Measurements from ENCODE around the gene KIAA1958. TPM values are rescaled to one million over a fixed set of nuclear protein-coding genes. Genes with fewer than 3 reads are reported as not detected.

KIAA1958 gene
- polyA plus RNA-seq, 3 donors = 1.9 to 4.2 (median 1.9) TPM

DNA sequence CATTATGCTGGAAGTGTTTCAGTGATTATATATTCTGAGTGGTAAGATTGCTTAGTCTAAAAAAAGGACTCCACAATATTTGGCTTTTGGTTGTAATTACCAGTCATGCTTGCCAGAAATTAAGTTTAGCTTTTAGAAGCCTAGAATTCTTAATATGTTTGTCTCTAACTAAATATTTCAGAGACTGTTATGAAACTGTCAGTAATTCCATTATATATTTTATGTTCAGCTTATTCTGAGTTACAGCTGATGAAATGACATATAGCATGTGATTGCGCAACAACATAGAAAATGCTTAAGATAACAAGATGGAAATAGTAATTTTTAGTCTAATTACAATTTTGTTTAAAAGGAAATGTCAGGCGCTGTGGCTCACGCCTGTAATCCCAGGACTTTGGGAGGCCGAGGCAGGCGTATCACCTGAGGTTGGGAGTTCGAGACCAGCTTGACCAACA is 44.2 kb downstream of the KIAA1958 start:
- H3K27me3 Mint-ChIP-seq (ENCODE audit: low read depth in 3 of 3) = no peaks in the 10 kb centered on the region
- no peaks in the 10 kb centered on the region for H4K20me1 ChIP-seq (ENCODE audit: insufficient read depth, low read length)
- H3K27ac Mint-ChIP-seq = no peak overlapping the region
- no peak overlapping the region for H2AFZ ChIP-seq (ENCODE audit: insufficient read depth, low read depth, low read length, poor library complexity, severe bottlenecking)
- H3K4me1 Mint-ChIP-seq = peaks cover 23% of the 10 kb centered on the region
- peaks cover 0 to 3% of the 10 kb centered on the region in 2 donors for H3K9me3 ChIP-seq (replicated peaks in 1 of 2; ENCODE audit: control insufficient read depth in 1 of 2, insufficient read depth in 1 of 2, low read length in 2 of 2)
- H3K9me3 Mint-ChIP-seq = peaks cover 0 to 3% (median 2%) of the 10 kb centered on the region in 7 donors
- intact Hi-C loops (cut with micrococcal nuclease) = no loop called here
- H3K27ac ChIP-seq (ENCODE audit: low read depth in 1 of 2, low read length in 2 of 2) = no peak overlapping the region
- no peak overlapping the region for H3K4me3 ChIP-seq (replicated peaks in 1 of 3; ENCODE audit: low read depth in 2 of 3, low read length in 3 of 3)
- H3K36me3 Mint-ChIP-seq = peaks cover 2 to 3% of the 10 kb centered on the region in 2 donors
- peaks cover 13% of the 10 kb centered on the region for H3K79me2 ChIP-seq (ENCODE audit: insufficient read depth, low read length)
- H3K4me3 Mint-ChIP-seq = no peak overlapping the region
- H3K9ac ChIP-seq (ENCODE audit: insufficient read depth, low read length, poor library complexity, severe bottlenecking) = no peak overlapping the region
- H3K27me3 ChIP-seq (ENCODE audit: control insufficient read depth in 2 of 2, insufficient read depth in 2 of 2, low read length in 2 of 2) = no peaks in the 10 kb centered on the region
- no peaks in the 10 kb centered on the region for H3K36me3 ChIP-seq (replicated peaks in 1 of 2; ENCODE audit: control insufficient read depth in 1 of 2, insufficient read depth in 2 of 2, low read length in 2 of 2)
- peaks cover 5% of the 10 kb centered on the region in 2 donors for H3K4me1 ChIP-seq (ENCODE audit: control insufficient read depth in 1 of 2, insufficient read depth in 2 of 2, low read length in 2 of 2)
- no peak for DNase-seq
- TF ChIP-seq, protein P1, sequence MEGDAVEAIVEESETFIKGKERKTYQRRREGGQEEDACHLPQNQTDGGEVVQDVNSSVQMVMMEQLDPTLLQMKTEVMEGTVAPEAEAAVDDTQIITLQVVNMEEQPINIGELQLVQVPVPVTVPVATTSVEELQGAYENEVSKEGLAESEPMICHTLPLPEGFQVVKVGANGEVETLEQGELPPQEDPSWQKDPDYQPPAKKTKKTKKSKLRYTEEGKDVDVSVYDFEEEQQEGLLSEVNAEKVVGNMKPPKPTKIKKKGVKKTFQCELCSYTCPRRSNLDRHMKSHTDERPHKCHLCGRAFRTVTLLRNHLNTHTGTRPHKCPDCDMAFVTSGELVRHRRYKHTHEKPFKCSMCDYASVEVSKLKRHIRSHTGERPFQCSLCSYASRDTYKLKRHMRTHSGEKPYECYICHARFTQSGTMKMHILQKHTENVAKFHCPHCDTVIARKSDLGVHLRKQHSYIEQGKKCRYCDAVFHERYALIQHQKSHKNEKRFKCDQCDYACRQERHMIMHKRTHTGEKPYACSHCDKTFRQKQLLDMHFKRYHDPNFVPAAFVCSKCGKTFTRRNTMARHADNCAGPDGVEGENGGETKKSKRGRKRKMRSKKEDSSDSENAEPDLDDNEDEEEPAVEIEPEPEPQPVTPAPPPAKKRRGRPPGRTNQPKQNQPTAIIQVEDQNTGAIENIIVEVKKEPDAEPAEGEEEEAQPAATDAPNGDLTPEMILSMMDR (IDR thresholded peaks at IDR 0.05) = no peak
- no peak overlapping the region for H3K4me2 ChIP-seq (replicated peaks; ENCODE audit: extremely low read depth, low read length, poor library complexity, severe bottlenecking)
- no CpG with 5 or more reads among the region's 6 CpGs for WGBS (ENCODE audit: insufficient coverage)

DNA sequence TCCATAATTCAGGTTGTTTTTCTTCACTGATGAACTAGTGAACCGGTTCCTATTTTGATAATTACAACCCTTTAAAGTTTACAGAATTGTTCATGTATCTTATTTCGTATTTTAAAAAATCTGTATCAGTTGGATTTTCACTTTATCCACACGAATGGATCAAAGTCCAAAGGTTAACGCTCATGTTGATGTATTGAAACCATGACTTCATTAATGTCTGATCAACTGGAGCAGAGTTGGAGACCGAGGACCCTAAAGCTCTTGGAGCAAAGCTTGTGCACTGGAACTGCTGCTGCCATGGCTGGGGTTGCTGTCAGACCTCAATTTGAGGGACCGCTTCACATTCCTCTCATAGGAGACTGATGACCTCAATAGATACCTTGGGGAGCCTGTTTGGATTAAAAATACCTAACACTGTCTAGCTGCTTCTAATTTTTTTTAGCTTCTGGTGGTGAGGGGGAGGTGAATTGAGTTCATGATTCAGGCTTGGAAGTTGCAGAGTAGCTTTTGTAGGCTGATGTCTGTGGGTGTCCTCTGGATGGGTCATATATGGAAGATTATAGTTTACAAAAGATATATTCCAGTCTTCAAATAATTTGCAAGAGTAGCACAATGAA is 45.1 kb downstream of the KIAA1958 start:
- Histone ChIP-seq H3K9me3 (replicated peaks in 1 of 2; ENCODE audit: control insufficient read depth in 1 of 2, insufficient read depth in 1 of 2, low read length in 2 of 2) (no peaks in the 10 kb centered on the region), H3K9ac (ENCODE audit: insufficient read depth, low read length, poor library complexity, severe bottlenecking) (no peak overlapping the region), H3K36me3 (replicated peaks in 1 of 2; ENCODE audit: control insufficient read depth in 1 of 2, insufficient read depth in 2 of 2, low read length in 2 of 2) (no peaks in the 10 kb centered on the region), H3K79me2 (ENCODE audit: insufficient read depth, low read length) (peaks cover 13% of the 10 kb centered on the region), H3K27ac (ENCODE audit: low read depth in 1 of 2, low read length in 2 of 2) (no peak overlapping the region), H3K4me2 (replicated peaks; ENCODE audit: extremely low read depth, low read length, poor library complexity, severe bottlenecking) (no peak overlapping the region), H3K27me3 (ENCODE audit: control insufficient read depth in 2 of 2, insufficient read depth in 2 of 2, low read length in 2 of 2) (no peaks in the 10 kb centered on the region), H4K20me1 (ENCODE audit: insufficient read depth, low read length) (no peaks in the 10 kb centered on the region), H3K4me3 (replicated peaks in 1 of 3; ENCODE audit: low read depth in 2 of 3, low read length in 3 of 3) (no peak overlapping the region), H3K4me1 (ENCODE audit: control insufficient read depth in 1 of 2, insufficient read depth in 2 of 2, low read length in 2 of 2) (peaks cover 5% of the 10 kb centered on the region in 2 donors), H2AFZ (ENCODE audit: insufficient read depth, low read depth, low read length, poor library complexity, severe bottlenecking) (no peak overlapping the region)
- peak overlapping the region in 1 of 7 donors; percentile 64 for H3K27ac Mint-ChIP-seq
- H3K4me3 Mint-ChIP-seq = no peak overlapping the region
- peaks cover 23% of the 10 kb centered on the region for H3K4me1 Mint-ChIP-seq
- no peaks in the 10 kb centered on the region for H3K36me3 Mint-ChIP-seq
- intact Hi-C loops (cut with micrococcal nuclease) = no loop called here
- WGBS (ENCODE audit: insufficient coverage) = 100% methylated on average over 4 of the region's 6 CpGs
- H3K9me3 Mint-ChIP-seq = no peaks in the 10 kb centered on the region
- TF ChIP-seq, protein P1 (IDR thresholded peaks at IDR 0.05) = no peak
- DNase-seq = no peak
- no peaks in the 10 kb centered on the region for H3K27me3 Mint-ChIP-seq (ENCODE audit: low read depth in 3 of 3)

Measured in CD14-positive monocyte (primary cell).